GM12878 (cell line): ENCODE measurements around the gene COL15A1. TPM values are rescaled to one million over a fixed set of nuclear protein-coding genes. Genes with fewer than 3 reads are reported as not detected.

Source experiments
- BCL11A ChIP-seq: IDR thresholded peaks from 2 replicates; pipeline ENCODE4 v1.6.1; 2011; ENCODE audit warnings: low read depth, low read length
- CEBPB ChIP-seq, 2 experiments: fragments of 150-350 bp in 1 of 2; IDR thresholded peaks; 2 replicates each; pipeline ENCODE4 v1.6.1; 2012 to 2014; ENCODE audit warnings: low read depth in 2 of 2, low read length in 2 of 2, borderline replicate concordance in 1 of 2, inconsistent platforms in 1 of 2
- DPF2 ChIP-seq: fragments of 450-650 bp; IDR thresholded peaks from 2 replicates; pipeline ENCODE4 v1.6.1; 2017; ENCODE audit warnings: mild to moderate bottlenecking
- EED ChIP-seq: sonication (generic); IDR thresholded peaks from 2 replicates; pipeline ENCODE4 v1.6.1; 2016; ENCODE audit warnings: antibody characterized with exemption, low read depth
- ETV6 ChIP-seq, 2 experiments: fragments of 450-650 bp in 1 of 2; IDR thresholded peaks in 1 of 2; conservative IDR thresholded peaks in 1 of 2; 2 replicates each; pipeline ENCODE4 v1.6.1; 2014; ENCODE audit warnings: antibody characterized with exemption in 1 of 2, borderline replicate concordance in 1 of 2, low read depth in 1 of 2, mild to moderate bottlenecking in 1 of 2, moderate library complexity in 1 of 2
- HDAC2 ChIP-seq: fragments of 200-600 bp; sonication (generic); IDR thresholded peaks from 2 replicates; pipeline ENCODE4 v1.6.1; 2017
- IKZF2 ChIP-seq, 2 experiments: fragments of 450-650 bp; IDR thresholded peaks; 2 replicates each; pipeline ENCODE4 v1.6.1; 2017; ENCODE audit warnings: mild to moderate bottlenecking in 2 of 2, moderate library complexity in 2 of 2
- MEF2A ChIP-seq: IDR thresholded peaks from 2 replicates; pipeline ENCODE4 v1.6.1; 2011; ENCODE audit warnings: low read depth, mild to moderate bottlenecking, low read length, moderate library complexity; ENCODE audit not compliant: insufficient read depth
- MEF2B ChIP-seq: fragments of 450-650 bp; IDR thresholded peaks from 2 replicates; pipeline ENCODE4 v1.6.1; 2018; ENCODE audit warnings: mild to moderate bottlenecking, moderate library complexity; ENCODE audit not compliant: partially characterized antibody, poor library complexity, severe bottlenecking
- NBN ChIP-seq: fragments of 450-650 bp; IDR thresholded peaks from 2 replicates; pipeline ENCODE4 v1.6.1; 2016
- NFXL1 ChIP-seq: fragments of 450-650 bp; IDR thresholded peaks from 2 replicates; pipeline ENCODE4 v1.6.1; 2017; ENCODE audit warnings: antibody characterized with exemption, mild to moderate bottlenecking, borderline replicate concordance
- RCOR1 ChIP-seq: conservative IDR thresholded peaks from 2 replicates; pipeline ENCODE4 v1.6.1; 2012; ENCODE audit warnings: low read depth, low read length, improper control_type of control experiment
- RELA ChIP-seq: fragments of 450-650 bp; IDR thresholded peaks from 2 replicates; pipeline ENCODE4 v1.8.0; 2014; ENCODE audit warnings: borderline replicate concordance; ENCODE audit not compliant: partially characterized antibody
- SRF ChIP-seq, 2 experiments: IDR thresholded peaks; 2 replicates each; pipeline ENCODE4 v1.6.1; 2011; ENCODE audit warnings: low read depth in 2 of 2, low read length in 2 of 2, mild to moderate bottlenecking in 1 of 2, moderate library complexity in 1 of 2
- TAF1 ChIP-seq: IDR thresholded peaks from 2 replicates; pipeline ENCODE4 v1.6.1; 2011; ENCODE audit warnings: mild to moderate bottlenecking, low read depth, low read length, borderline replicate concordance
- TARDBP ChIP-seq: IDR thresholded peaks from 2 replicates; pipeline ENCODE4 v1.6.1; 2016; ENCODE audit warnings: borderline replicate concordance
- polyA plus RNA-seq, 11 experiments: library from polyadenylated mRNA; depleted of rRNA in 4 of 11; unstranded in 6 of 11; stranded (reverse) in 5 of 11; fragments of >200 nt; fragmentation: Nextera tagmentation in 4 of 11; fragmentation: Illumina TruSeq in 1 of 11; extraction: Ambion mirVana in 4 of 11; extraction: Trizol in 1 of 11; gene quantifications; 1 replicate in 1 of 11; 2 replicates in 10 of 11; pipeline versions ENCODE4 v1.2.1 to v1.2.3, GENCODE V29; 2011 to 2016; ENCODE audit warnings: inconsistent platforms in 2 of 11, missing spikeins in 2 of 11, low read depth in 1 of 11
- total RNA-seq, 4 experiments: library from RNA; depleted of rRNA in 3 of 4; stranded (reverse); fragments of >200 nt in 3 of 4; fragmentation: Illumina TruSeq in 1 of 4; extraction: Trizol in 1 of 4; gene quantifications; 2 replicates each; pipeline versions ENCODE4 v1.2.1 to v1.2.3, GENCODE V29; 2013 to 2021
- TF ChIP-seq, protein P1 (sequence below): IDR thresholded peaks from 2 replicates; pipeline ENCODE4 v1.6.1; 2012; ENCODE audit warnings: low read depth, low read length, improper control_type of control experiment
- TF ChIP-seq, protein P2 (sequence below): IDR thresholded peaks from 2 replicates; pipeline ENCODE4 v1.6.1; 2011; ENCODE audit warnings: borderline replicate concordance, low read depth, mild to moderate bottlenecking, moderate library complexity, mixed read lengths, low read length; ENCODE audit not compliant: insufficient read depth; ENCODE audit errors: extremely low read length
- TF ChIP-seq, protein P3 (sequence below): fragments of 450-650 bp; IDR thresholded peaks from 2 replicates; pipeline ENCODE4 v1.6.1; 2016; ENCODE audit warnings: mild to moderate bottlenecking
- TF ChIP-seq, protein P4 (sequence below): IDR thresholded peaks from 2 replicates; pipeline ENCODE4 v1.6.1; 2012; ENCODE audit warnings: low read depth, low read length, improper control_type of control experiment
- TF ChIP-seq, protein P5 (sequence below): fragments of 450-650 bp; IDR thresholded peaks from 2 replicates; pipeline ENCODE4 v1.6.1; 2017; ENCODE audit warnings: low read depth, mild to moderate bottlenecking, moderate library complexity
- TF ChIP-seq, protein P6 (sequence below): IDR thresholded peaks from 2 replicates; pipeline ENCODE4 v1.6.1; 2011; ENCODE audit warnings: borderline replicate concordance, low read depth, mild to moderate bottlenecking, moderate library complexity, low read length; ENCODE audit not compliant: insufficient read depth, poor library complexity, severe bottlenecking

The COL15A1 gene
- total and polyA plus RNA-seq, 10 of the 15 experiments (the other 5 are each of a cell fraction or from before 2014, with no cell fraction given) = 0.01 to 0.28 (median 0.06) TPM; not detected in 2

DNA sequence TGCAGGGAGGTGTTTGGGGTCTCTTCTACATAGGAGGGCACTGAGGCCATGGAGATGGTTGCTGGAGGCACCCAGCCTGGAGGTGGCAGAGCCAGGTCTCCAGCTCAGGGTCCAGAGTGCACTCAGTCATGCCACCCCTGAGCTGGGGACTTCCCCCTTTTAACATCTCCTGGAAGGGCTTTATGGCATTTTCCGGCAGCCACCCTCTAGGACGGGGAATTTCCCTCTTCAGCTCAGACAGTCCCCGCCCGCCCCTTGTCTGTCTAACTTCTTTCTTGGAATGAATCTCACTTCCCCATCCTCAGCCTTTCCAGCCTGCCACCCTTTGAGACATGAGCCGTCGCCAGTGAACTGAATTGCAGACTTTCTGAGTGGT, 49.9 kb downstream of the COL15A1 start (continued):
- TF ChIP-seq, protein P1, sequence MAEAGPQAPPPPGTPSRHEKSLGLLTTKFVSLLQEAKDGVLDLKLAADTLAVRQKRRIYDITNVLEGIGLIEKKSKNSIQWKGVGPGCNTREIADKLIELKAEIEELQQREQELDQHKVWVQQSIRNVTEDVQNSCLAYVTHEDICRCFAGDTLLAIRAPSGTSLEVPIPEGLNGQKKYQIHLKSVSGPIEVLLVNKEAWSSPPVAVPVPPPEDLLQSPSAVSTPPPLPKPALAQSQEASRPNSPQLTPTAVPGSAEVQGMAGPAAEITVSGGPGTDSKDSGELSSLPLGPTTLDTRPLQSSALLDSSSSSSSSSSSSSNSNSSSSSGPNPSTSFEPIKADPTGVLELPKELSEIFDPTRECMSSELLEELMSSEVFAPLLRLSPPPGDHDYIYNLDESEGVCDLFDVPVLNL = no peak
- TF ChIP-seq MEF2B = no peak
- peak in 1 of 2 experiments; percentile 66; a peak in 1 of 4 replicates for TF ChIP-seq SRF (IDR thresholded peaks at IDR 0.05; ENCODE audit: low read depth in 2 of 2, low read length in 2 of 2)
- peak; percentile 70 to 71; a peak in 3 of 4 replicates for TF ChIP-seq IKZF2 (IDR thresholded peaks at IDR 0.05)
- no peak for TF ChIP-seq MEF2A
- 0 out of 2 replicates have a peak, but pooled peaks have one; percentile 27 for TF ChIP-seq NBN
- TF ChIP-seq, protein P2, sequence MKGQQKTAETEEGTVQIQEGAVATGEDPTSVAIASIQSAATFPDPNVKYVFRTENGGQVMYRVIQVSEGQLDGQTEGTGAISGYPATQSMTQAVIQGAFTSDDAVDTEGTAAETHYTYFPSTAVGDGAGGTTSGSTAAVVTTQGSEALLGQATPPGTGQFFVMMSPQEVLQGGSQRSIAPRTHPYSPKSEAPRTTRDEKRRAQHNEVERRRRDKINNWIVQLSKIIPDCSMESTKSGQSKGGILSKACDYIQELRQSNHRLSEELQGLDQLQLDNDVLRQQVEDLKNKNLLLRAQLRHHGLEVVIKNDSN = no peak
- TF ChIP-seq ETV6 (conservative IDR thresholded peaks at IDR 0.05 in 1 of 2, IDR thresholded peaks at IDR 0.05 in 1 of 2; ENCODE audit: borderline replicate concordance in 1 of 2, low read depth in 1 of 2) = peak in 1 of 2 experiments; percentile 37; a peak in 1 of 4 replicates
- TF ChIP-seq, protein P3, sequence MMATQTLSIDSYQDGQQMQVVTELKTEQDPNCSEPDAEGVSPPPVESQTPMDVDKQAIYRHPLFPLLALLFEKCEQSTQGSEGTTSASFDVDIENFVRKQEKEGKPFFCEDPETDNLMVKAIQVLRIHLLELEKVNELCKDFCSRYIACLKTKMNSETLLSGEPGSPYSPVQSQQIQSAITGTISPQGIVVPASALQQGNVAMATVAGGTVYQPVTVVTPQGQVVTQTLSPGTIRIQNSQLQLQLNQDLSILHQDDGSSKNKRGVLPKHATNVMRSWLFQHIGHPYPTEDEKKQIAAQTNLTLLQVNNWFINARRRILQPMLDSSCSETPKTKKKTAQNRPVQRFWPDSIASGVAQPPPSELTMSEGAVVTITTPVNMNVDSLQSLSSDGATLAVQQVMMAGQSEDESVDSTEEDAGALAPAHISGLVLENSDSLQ = peak; percentile 47; the same call in 1 of the 2 replicates
- no peak for TF ChIP-seq BCL11A
- TF ChIP-seq, protein P4, sequence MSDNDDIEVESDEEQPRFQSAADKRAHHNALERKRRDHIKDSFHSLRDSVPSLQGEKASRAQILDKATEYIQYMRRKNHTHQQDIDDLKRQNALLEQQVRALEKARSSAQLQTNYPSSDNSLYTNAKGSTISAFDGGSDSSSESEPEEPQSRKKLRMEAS = no peak
- TF ChIP-seq, protein P5, sequence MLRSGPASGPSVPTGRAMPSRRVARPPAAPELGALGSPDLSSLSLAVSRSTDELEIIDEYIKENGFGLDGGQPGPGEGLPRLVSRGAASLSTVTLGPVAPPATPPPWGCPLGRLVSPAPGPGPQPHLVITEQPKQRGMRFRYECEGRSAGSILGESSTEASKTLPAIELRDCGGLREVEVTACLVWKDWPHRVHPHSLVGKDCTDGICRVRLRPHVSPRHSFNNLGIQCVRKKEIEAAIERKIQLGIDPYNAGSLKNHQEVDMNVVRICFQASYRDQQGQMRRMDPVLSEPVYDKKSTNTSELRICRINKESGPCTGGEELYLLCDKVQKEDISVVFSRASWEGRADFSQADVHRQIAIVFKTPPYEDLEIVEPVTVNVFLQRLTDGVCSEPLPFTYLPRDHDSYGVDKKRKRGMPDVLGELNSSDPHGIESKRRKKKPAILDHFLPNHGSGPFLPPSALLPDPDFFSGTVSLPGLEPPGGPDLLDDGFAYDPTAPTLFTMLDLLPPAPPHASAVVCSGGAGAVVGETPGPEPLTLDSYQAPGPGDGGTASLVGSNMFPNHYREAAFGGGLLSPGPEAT = peak; percentile 59; the same call in 1 of the 2 replicates
- no peak for TF ChIP-seq NFXL1
- no peak for TF ChIP-seq CEBPB (IDR thresholded peaks at IDR 0.05; ENCODE audit: borderline replicate concordance in 1 of 2, low read depth in 2 of 2, low read length in 2 of 2)
- no peak for TF ChIP-seq TAF1
- TF ChIP-seq TARDBP = no peak
- TF ChIP-seq EED = peak; percentile 82
- peak; percentile 71 for TF ChIP-seq RELA
- no peak for TF ChIP-seq RCOR1
- TF ChIP-seq, protein P6, sequence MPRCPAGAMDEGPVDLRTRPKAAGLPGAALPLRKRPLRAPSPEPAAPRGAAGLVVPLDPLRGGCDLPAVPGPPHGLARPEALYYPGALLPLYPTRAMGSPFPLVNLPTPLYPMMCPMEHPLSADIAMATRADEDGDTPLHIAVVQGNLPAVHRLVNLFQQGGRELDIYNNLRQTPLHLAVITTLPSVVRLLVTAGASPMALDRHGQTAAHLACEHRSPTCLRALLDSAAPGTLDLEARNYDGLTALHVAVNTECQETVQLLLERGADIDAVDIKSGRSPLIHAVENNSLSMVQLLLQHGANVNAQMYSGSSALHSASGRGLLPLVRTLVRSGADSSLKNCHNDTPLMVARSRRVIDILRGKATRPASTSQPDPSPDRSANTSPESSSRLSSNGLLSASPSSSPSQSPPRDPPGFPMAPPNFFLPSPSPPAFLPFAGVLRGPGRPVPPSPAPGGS = peak; percentile 26
- TF ChIP-seq DPF2 = peak; percentile 65
- no peak for TF ChIP-seq HDAC2
